Karpas-422 (cell line): ENCODE measurements around the gene SNX15. TPM values are rescaled to one million over a fixed set of nuclear protein-coding genes. Genes with fewer than 3 reads are reported as not detected.

Experiments
- DNase-seq: peaks from one replicate; pipeline ENCODE4 v3.0.0-alpha.2; 2015
- H2AFZ ChIP-seq: fragments of 200-600 bp; sonication (generic); 2 replicates; pipeline ENCODE4 v1.6.1; 2014; ENCODE audit warnings: antibody characterized with exemption, low read length, mixed read lengths
- H3K27ac ChIP-seq: fragments of 200-600 bp; sonication (generic); 2 replicates; pipeline ENCODE4 v1.5.1; 2014; ENCODE audit warnings: mild to moderate bottlenecking, low read length, moderate library complexity
- H3K27me3 ChIP-seq: fragments of 200-600 bp; sonication (generic); 2 replicates; pipeline ENCODE4 v1.6.1; 2014; ENCODE audit warnings: low read length, mixed read lengths
- H3K36me3 ChIP-seq: fragments of 200-600 bp; sonication (generic); 2 replicates; pipeline ENCODE4 v1.6.1; 2014; ENCODE audit warnings: low read length, mixed read lengths; ENCODE audit not compliant: insufficient read depth
- H3K4me1 ChIP-seq: fragments of 200-600 bp; sonication (generic); 2 replicates; pipeline ENCODE4 v1.6.1; 2014; ENCODE audit warnings: mild to moderate bottlenecking, low read length, mixed read lengths
- H3K4me2 ChIP-seq: fragments of 200-600 bp; sonication (generic); 2 replicates; pipeline ENCODE4 v1.6.1; 2014; ENCODE audit warnings: low read length, low read depth, mild to moderate bottlenecking; ENCODE audit not compliant: poor library complexity, severe bottlenecking
- H3K4me3 ChIP-seq: fragments of 200-600 bp; sonication (generic); 2 replicates; pipeline ENCODE4 v1.5.1; 2014; ENCODE audit warnings: mild to moderate bottlenecking, antibody characterized with exemption, low read length, mixed read lengths
- H3K79me2 ChIP-seq: fragments of 200-600 bp; sonication (generic); 2 replicates; pipeline ENCODE4 v1.6.1; 2014; ENCODE audit warnings: mild to moderate bottlenecking, low read length, mixed read lengths
- H3K9ac ChIP-seq: fragments of 200-600 bp; sonication (generic); 2 replicates; pipeline ENCODE4 v1.6.0; 2014; ENCODE audit warnings: low read length
- H3K9me2 ChIP-seq: fragments of 200-600 bp; sonication (generic), shearing (Covaris generic); replicated peaks from 2 replicates; pipeline ENCODE4 v1.6.0; 2014; ENCODE audit warnings: mild to moderate bottlenecking, low read length, moderate library complexity; ENCODE audit not compliant: insufficient read depth
- H3K9me3 ChIP-seq: fragments of 300-700, 200-600 bp; sonication (generic); 2 replicates; pipeline ENCODE4 v1.6.1; 2014; ENCODE audit warnings: low read length, mixed read lengths
- H4K20me1 ChIP-seq: fragments of 200-600 bp; sonication (generic); 2 replicates; pipeline ENCODE4 v1.6.1; 2014; ENCODE audit warnings: mild to moderate bottlenecking, antibody characterized with exemption, low read length, low read depth; ENCODE audit not compliant: insufficient read depth
- total RNA-seq: library from RNA; depleted of rRNA; stranded (reverse); fragments of >200 nt; shearing (Covaris generic); gene quantifications from 2 replicates; pipeline ENCODE4 v1.2.3, GENCODE V29; 2014; ENCODE audit warnings: low replicate concordance

Gene SNX15
- total RNA-seq, 1 experiment from 2014 or later: 17.6 TPM

DNA sequence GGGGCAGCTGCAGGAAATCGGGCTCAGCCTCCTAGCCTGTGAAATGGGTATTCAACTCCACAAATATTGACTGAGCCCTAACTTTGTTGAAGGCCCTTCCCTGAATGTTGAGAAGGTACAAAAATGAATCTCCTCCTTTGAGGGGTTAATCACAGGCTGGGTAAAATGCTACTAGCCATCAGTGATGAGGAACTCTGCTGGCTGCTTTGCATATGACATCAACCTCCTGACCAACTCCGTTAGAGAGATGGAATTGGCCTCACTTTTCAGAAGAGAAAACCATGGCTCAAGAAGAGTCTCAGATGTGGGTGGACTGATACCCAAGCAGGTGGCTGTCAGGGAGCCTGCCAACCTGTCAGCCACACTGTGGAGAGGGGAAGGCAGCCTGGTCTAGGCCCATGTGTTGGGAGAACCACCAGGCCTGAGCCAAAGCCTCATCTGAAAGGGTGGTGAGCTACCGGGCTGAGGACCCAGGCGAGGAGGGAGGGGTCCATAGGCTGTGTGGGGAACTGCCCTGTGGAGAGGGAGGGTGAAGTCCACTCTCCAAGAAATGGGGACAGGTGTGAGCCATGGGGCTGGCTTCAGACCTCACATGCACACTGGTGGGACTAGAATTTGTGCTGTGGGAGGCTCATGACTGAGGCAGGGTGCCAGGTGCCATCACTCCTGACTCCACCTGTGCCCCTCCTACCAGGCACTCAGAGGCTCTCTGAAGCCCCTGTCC, 44.8 kb downstream of the SNX15 start:
- peak; percentile 71 for DNase-seq
- Histone ChIP-seq H3K9me3 (no peaks in the 10 kb centered on the region), H3K4me3 (peak overlapping the region; percentile 22; the same call in 1 of the 2 replicates), H3K27me3 (no peaks in the 10 kb centered on the region), H3K36me3 (no peaks in the 10 kb centered on the region), H3K79me2 (no peaks in the 10 kb centered on the region), H3K4me2 (peak overlapping the region; percentile 53), H4K20me1 (no peaks in the 10 kb centered on the region), H3K27ac (no peak overlapping the region), H3K9me2 (no peaks in the 10 kb centered on the region), H2AFZ (peak overlapping the region; percentile 84), H3K4me1 (peaks cover 12% of the 10 kb centered on the region), H3K9ac (peak overlapping the region; percentile 45)

- H2AFZ ChIP-seq: peak overlapping the region; percentile 84; the same call in 1 of the 2 replicates
- peak overlapping the region; percentile 45 for H3K9ac ChIP-seq
- H3K4me2 ChIP-seq: peak overlapping the region; percentile 53
These were observed 45.4 kb downstream of the SNX15 start for GRCh38 chr11:65072631-65072966.

DNA sequence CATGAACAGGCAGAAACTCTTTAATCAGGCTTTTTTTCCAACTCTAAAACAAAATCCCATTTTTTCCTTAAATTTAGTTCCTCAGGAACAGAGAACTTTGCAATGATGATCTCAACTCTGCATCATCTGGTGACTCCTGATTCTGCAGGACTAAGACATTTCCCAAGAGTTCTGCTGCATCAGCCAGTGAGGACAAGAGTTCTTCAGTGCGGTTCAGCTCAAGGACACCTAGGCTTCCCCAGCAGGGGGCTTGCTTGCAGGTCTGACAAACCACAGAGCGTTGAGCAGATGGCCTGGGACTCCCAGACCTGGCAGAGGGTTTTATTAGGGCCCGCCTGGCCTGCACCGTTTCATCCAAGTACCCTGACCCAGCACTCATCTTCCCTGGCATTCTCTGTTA, 50.2 kb downstream of the SNX15 start:
- no peak overlapping the region for H3K4me2 ChIP-seq

More at GRCh38 chr11:65072631-65072966, 45.4 kb downstream of the SNX15 start:
- no peak for DNase-seq
- Histone ChIP-seq H3K27ac (no peak overlapping the region), H3K79me2 (no peaks in the 10 kb centered on the region), H3K4me3 (peak overlapping the region; percentile 22; the same call in 1 of the 2 replicates), H3K4me1 (peaks cover 12% of the 10 kb centered on the region), H3K9me3 (no peaks in the 10 kb centered on the region), H4K20me1 (no peaks in the 10 kb centered on the region), H3K36me3 (peaks cover 4% of the 10 kb centered on the region; the same call in 1 of the 2 replicates), H3K9me2 (no peaks in the 10 kb centered on the region), H3K27me3 (no peaks in the 10 kb centered on the region)

GRCh38 chr11:65078151-65078550, 50.9 kb downstream of the SNX15 start:
- H3K9ac ChIP-seq: no peak overlapping the region

More for the DNA sequence above, 50.2 kb downstream of the SNX15 start:
- Histone ChIP-seq H4K20me1 (no peaks in the 10 kb centered on the region), H3K27ac (no peak overlapping the region), H3K9me3 (no peaks in the 10 kb centered on the region), H3K9ac (no peak overlapping the region), H3K4me1 (peaks cover 15% of the 10 kb centered on the region), H2AFZ (no peak overlapping the region), H3K4me3 (no peak overlapping the region), H3K79me2 (peaks cover 19% of the 10 kb centered on the region), H3K9me2 (no peaks in the 10 kb centered on the region), H3K36me3 (peaks cover 12% of the 10 kb centered on the region; the same call in 1 of the 2 replicates), H3K27me3 (no peaks in the 10 kb centered on the region)
- peak; percentile 57 for DNase-seq

DNA sequence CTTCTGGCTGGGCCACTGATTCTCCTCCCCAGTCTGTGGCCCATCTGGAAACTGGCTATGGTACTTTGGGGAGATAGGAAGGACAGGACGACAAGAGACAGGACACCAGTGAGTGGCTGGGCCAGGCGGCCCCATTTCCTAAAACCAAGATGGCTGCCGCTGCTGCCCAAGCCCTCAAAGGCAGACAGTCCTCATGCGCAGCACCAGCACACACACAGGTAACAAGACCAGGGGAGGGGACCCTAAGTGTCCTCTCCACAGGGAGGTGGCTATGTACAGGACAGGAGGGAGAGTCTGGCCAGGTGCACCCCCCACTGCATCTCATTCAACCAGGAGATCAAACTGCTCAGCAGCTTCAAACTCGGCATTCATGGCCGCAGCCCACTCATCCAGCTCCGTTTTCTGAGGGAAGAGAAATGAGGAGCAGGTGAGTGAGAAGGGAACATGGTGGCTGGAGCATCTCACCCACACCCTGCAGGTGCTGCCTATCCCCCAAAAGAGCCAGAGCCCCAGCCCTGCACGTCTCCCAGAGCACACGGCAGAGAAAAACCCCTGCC, 51.6 kb downstream of the SNX15 start:
- H4K20me1 ChIP-seq: no peaks in the 10 kb centered on the region
- no peaks in the 10 kb centered on the region for H3K9me3 ChIP-seq
- peaks cover 12% of the 10 kb centered on the region; the same call in 1 of the 2 replicates for H3K36me3 ChIP-seq
- H3K9ac ChIP-seq: no peak overlapping the region
- H3K4me3 ChIP-seq: no peak overlapping the region
- H2AFZ ChIP-seq: no peak overlapping the region
- no peaks in the 10 kb centered on the region for H3K27me3 ChIP-seq
- no peaks in the 10 kb centered on the region for H3K9me2 ChIP-seq
- H3K4me2 ChIP-seq: peak overlapping the region; percentile 9
- no peak for DNase-seq
- no peak overlapping the region for H3K27ac ChIP-seq
- peaks cover 19% of the 10 kb centered on the region for H3K4me1 ChIP-seq
- peaks cover 33% of the 10 kb centered on the region for H3K79me2 ChIP-seq

More at GRCh38 chr11:65078151-65078550, 50.9 kb downstream of the SNX15 start:
- Histone ChIP-seq H3K4me2 (no peak overlapping the region), H3K9me2 (no peaks in the 10 kb centered on the region), H4K20me1 (no peaks in the 10 kb centered on the region), H3K27me3 (no peaks in the 10 kb centered on the region), H3K9me3 (no peaks in the 10 kb centered on the region), H3K4me1 (peaks cover 19% of the 10 kb centered on the region), H3K4me3 (no peak overlapping the region), H3K36me3 (peaks cover 12% of the 10 kb centered on the region; the same call in 1 of the 2 replicates), H3K79me2 (peaks cover 26% of the 10 kb centered on the region), H2AFZ (no peak overlapping the region), H3K27ac (no peak overlapping the region)
- DNase-seq: peak; percentile 83

DNA sequence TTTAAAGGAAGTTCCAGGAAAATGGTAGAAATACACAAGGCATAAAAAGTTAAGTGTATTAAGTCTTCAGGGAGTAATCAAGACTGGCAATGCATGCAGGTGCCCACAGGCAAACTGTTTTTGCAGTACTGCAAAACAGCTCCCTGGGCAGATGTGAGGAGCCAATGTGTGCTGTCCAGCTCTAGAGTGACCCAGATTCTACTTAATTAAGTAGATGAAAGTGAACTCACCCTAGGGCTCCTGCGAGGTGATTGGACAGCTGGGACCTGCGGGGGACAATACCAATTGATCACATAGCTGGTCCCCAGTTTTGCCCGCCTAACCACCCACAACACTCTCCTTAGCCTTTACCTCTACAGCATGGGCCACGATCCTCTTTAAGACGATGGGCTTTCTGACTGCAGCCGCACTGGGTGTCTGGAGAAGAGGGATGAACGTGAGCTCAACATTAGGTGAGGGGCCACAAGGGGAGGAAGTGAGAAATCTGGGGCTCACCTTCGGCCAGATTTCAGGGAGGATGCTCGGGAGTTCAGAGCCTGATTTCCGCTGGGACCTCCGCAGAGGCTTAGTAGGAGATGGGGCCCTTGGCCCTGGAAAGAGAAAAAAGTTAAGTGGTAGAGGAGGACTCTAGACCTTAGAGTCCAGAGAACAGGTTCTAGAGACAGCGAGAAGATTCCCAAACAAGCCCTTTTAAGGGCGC, 56.0 kb downstream of the SNX15 start:
- Histone ChIP-seq H2AFZ (0 out of 2 replicates have a peak overlapping the region, but pooled peaks have one; percentile 27), H3K27ac (peak overlapping the region; percentile 35), H3K4me1 (peaks cover 30% of the 10 kb centered on the region), H3K4me3 (peak overlapping the region; percentile 77), H3K36me3 (peaks cover 12% of the 10 kb centered on the region; the same call in 1 of the 2 replicates), H4K20me1 (peaks cover 8% of the 10 kb centered on the region; the same call in 1 of the 2 replicates), H3K79me2 (peaks cover 52% of the 10 kb centered on the region), H3K4me2 (peak overlapping the region; percentile 82), H3K9me3 (no peaks in the 10 kb centered on the region), H3K27me3 (no peaks in the 10 kb centered on the region), H3K9ac (peak overlapping the region; percentile 83), H3K9me2 (no peaks in the 10 kb centered on the region)
- peak; percentile 67 for DNase-seq

GRCh38 chr11:65083834-65084597, 56.8 kb downstream of the SNX15 start, which contains the start of the genes CDCA5 and ZFPL1:
Gene CDCA5 (minus strand): TSS chr11:65084040. CDS start chr11:65083978, 62 bp downstream.
Gene ZFPL1 (plus strand): TSS chr11:65084222. CDS start chr11:65084699, 477 bp downstream.
- 0 out of 2 replicates have a peak within 1 kb of the TSS, but pooled peaks have one; percentile 27 for H2AFZ ChIP-seq
- peaks cover 8% of the 10 kb centered on the region; the same call in 1 of the 2 replicates for H3K36me3 ChIP-seq
- H4K20me1 ChIP-seq: peaks cover 8% of the 10 kb centered on the region; the same call in 1 of the 2 replicates
- H3K9ac ChIP-seq: peak within 1 kb of the TSS; percentile 83
- H3K4me3 ChIP-seq: peak within 1 kb of the TSS; percentile 77
- peaks cover 25% of the 10 kb centered on the region for H3K4me1 ChIP-seq
- no peaks in the 10 kb centered on the region for H3K9me2 ChIP-seq
- no peaks in the 10 kb centered on the region for H3K9me3 ChIP-seq
- H3K27me3 ChIP-seq: no peaks in the 10 kb centered on the region
- peaks cover 48% of the 10 kb centered on the region for H3K79me2 ChIP-seq
- H3K4me2 ChIP-seq: peak within 1 kb of the TSS; percentile 82
- DNase-seq: peak; percentile 99
- H3K27ac ChIP-seq: peak within 1 kb of the TSS; percentile 35
